LHCN-M2 (cell line): ENCODE results near the gene PAPLN. TPM values are rescaled to one million over a fixed set of nuclear protein-coding genes. Genes with fewer than 3 reads are reported as not detected.

Experiments
- DNase-seq: peaks from one replicate; pipeline ENCODE4 v3.0.0-alpha.2; 2012; ENCODE audit warnings: low read depth
- total RNA-seq: library from RNA; depleted of rRNA; stranded (reverse); fragments of >200 nt; gene quantifications from 2 replicates; pipeline ENCODE4 v1.2.3, GENCODE V29; 2014

Gene PAPLN
- total RNA-seq, 1 experiment from 2014 or later: 0.63 TPM

DNA sequence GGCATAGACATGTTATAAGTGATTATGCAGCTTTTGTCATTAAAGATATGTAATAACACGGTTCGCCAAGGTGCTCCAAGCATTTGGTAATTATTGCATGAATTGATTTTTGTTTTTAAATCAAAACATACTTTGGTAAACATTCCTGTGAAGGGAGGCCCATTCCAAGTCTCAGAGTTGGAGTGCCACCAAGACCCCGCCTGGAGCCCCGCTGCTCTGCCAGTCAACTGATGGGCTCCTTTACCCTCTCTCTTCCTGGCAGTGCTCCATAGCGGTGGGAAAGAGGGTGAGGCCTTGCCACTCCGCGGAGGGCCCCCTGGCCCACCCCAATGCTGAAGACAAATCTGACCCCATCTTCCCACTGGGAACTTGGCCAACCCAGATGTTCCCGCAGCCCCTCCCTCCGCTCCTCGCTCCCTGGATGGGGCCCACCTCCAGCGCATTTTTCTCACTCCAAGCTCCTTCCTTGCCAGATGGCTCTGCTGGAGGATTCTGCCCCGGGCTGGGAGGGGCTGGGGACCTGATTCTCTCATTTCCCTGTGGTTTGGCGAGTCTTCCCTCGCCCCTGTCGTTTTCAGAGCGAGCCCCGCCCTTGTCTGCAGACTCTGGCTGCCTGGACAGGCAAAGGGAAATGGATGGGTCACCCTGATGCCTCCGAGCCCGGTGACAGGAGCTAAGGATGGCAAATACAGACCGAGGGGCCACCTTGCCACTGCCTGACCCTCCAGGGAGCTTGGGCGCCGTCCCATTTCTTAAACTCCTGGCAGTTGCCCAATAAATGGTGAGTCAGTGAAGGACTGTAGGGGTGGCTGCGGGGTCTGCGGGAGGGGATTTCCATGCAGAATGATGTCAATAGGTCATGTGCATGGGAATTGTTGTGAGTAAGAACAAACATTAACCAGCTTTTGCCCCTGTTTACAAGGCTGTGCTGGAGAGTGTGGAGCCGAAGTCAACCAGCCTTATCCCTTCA, 9.2 kb upstream of the PAPLN start:
- peak; percentile 53 for DNase-seq

DNA sequence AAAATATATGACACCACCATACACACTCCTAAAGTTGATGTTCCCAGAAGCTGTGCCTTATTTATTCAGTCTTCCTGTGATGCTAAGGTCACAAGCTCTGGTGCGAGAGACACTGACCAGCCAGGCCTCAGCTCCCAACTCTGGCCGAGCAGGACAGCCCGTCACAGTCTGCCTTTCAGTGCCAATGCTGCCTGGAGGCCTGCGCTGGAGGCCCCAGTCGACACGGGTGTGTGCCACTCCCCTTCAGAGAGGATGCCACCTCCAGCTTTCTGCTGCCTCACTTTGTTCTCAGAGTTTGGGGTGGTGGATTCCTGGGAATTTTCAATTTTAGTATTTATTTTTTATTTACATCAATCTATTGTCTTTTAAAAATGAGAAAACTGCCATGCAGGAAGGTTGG, 7.3 kb upstream of the PAPLN start:
- DNase-seq: no peak

DNA sequence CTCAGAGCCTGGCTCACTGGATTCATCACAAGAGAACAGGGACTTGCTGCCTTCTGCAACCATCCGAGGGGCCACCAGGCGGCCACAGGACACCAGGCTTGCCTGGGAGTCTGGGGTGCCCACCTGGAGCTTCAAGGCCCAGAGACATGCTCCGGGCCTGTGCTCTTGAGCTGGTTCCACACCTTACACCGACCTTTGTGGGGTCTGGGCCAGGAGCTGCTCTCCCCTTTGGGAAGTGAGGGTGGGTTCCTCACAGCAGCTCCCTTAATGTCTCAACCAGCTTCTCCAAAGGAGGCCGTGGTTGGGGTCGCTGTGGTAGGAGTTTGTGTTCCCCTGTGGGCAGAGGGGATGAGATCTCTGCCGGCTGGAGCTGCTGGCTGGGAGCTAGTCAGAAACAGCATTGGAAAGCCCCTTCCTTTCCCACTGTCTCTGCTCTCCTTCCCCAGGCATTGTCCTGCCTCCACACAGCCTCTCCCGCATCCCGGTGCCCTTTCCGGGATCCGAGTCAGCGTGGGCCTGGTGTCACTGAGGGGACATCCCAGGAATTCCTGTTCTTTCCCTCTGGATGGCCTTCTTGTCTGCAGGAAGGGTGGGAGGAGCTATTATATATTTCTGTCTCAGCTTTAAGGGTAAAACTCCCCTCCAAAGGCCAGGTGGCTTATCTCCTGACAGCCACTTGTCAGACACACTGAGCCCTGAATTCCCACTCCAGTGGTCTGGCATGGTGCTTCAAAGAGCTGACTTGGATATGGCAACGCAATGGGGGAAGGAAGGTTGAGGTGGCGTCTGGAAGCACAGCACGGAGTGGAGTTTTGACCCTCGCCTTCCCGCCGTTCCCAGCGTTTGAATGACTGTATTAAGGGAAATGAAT, 5.1 kb upstream of the PAPLN start:
- DNase-seq: no peak

DNA sequence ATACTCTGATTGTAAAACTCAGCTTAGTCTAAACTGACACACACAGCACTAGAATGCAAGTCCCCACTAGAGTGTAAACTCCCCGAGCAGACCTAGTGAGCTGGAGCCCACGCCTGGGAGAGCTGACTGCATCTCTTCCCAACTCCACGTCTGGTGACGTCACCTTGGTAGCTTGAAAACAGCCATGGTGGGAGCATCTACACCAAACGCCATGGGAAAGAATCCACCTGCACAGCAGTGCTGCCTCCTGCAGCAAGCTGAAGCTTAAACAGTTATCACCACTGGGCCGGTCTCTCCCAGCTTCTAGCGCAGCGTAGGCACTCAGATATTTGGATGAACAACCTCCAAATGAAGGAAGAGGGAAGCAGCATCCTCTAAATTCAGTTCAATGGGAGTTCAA, 4.3 kb upstream of the PAPLN start:
- DNase-seq: no peak

DNA sequence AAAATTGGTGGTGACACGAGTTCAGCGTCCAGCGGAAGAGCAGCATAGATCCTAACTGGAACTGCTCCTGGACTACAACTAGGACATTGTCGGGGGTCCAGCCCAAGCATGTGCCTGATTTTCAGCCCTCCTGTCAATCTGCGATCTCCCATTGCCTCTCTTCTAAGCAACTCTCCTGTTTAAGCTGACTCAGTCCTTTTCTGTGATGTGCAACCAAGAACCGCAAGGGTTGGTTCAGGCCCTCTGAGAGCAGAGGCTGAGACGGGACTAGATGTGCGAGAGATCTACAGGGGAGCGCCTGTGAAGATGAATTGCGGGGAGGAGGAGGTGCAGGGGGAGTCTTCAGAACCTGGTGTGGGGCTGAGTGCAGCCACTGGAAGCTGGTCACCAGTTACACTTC, 3.7 kb upstream of the PAPLN start:
- DNase-seq: no peak

DNA sequence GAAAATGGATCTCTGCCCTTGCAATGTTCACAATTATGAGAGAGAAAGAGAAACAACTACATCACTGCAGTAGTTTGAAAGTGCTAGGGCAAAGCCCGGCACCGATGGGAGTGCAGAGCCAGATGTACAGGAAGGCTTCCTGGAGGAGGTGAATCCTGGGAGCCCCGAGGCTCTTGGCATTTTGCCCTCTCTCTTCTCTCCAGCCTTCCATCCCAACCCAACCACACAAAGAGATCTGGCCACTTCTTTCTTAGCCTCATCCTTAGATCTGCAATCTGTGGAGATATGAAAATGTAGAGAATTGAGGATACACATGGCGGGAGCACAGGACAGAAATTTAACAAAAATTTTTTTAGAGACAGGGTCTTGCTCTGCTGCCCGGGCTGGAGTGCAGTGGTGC, 3.3 kb upstream of the PAPLN start:
- no peak for DNase-seq

DNA sequence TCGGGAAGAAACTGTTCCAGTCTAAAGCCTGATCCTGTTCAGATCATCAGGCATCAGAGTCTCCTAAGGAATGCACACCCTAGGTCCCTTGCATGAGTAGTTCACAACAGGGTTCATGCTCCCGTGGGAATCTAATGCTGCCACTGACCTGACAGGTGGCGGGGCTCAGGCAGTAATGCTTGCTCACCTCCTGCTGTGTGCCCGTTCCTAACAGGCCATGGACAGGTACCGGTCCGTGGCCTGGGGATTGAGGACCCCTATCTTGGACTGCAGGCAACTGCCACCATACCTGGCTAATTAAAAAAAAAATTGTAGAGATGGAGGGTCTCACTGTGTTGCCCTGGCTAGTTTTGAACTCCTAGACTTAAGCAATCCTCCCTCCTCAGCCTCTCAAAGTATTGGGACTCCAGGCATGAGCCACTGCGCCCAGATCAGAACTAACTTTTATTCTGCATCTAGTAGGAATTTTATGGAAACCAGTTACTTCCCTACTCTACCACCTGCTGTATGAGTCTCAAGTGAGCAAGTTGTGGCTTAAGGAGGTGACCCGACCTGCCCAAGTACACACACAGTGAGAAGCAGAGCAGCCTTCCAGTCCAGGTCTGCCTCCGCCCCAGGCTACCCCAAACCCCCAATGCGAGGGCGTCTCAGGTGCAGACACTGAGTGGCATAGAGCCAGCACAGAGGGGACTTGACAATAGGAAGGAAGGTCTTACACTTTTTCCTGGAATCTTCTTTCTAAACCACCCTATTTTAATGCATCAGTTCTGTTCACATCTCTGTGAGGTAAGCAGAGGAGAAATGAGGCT, 2.5 kb upstream of the PAPLN start:
- no peak for DNase-seq

DNA sequence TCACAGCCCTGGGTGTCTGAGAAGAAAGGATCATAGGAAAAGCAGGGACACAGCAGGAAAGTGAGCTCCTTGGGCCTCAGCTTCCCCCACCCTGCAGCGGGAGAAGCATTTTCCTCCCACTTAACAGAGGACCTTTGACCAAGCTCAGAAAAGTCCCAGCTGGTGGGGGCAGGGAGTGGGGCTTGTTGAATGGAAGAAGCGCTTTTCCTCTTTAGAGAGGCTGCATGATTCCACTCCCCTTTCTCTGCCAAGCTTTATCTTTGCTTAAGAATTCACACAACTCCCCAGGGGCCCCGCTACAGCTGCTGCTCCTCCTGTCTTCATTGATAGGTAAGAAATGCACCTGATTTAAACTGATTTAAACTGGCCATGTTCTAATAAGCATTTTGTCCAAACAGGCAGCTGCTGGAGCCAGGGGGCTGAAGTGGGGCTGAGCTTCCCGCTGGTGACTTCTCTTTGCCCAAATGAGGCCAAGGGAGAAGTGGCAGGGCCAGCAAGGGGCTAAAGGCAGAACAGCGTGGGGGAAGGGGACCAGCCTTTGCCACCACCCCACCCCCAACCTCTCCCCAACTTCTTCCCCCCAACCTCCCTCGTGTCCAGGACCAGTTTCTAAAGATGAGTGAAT, 1.7 kb upstream of the PAPLN start:
- DNase-seq: no peak

DNA sequence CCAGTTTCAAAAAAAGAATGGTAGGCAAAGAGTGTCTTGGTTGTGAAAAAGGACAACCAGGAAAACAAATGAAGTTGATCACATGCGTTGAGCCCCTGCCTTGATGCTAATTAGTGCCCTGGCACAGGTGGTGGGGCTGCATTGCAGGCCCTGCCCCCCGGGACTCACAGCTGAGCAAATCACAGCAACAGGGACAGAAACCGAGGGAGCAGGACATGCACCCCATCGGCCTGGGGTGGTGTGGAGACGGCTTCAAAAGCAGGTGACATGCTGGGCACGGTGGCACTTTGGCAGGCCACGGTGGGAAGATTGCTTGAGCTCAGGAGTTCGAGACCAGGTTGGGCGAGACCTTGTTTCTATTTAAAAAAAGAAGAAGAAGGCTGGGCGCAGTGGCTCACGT, 1.1 kb upstream of the PAPLN start:
- no peak for DNase-seq

DNA sequence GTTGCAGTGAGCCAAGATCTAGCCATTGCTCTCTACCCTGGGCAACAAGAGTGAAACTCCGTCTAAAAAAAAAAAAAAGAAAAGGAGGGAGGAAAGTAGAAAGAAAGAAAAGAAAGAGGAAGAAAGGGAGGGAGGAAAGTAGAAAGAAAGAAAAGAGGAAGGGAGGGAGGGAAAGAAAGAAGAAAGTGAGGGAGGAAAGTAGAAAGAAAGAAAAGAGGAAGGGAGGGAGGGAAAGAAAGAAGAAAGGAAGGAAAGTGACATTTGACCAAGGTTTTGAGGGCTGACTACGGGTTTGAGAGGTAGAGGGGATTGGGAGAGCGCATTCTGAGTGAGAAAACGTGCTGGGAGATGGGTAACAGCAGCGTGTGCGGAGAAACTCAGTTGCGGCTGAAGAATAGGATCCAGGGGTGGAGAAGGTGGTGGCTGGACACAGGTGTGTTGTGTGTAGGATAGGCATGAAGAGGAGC, 521 bp upstream of the PAPLN start:
- DNase-seq: no peak

DNA sequence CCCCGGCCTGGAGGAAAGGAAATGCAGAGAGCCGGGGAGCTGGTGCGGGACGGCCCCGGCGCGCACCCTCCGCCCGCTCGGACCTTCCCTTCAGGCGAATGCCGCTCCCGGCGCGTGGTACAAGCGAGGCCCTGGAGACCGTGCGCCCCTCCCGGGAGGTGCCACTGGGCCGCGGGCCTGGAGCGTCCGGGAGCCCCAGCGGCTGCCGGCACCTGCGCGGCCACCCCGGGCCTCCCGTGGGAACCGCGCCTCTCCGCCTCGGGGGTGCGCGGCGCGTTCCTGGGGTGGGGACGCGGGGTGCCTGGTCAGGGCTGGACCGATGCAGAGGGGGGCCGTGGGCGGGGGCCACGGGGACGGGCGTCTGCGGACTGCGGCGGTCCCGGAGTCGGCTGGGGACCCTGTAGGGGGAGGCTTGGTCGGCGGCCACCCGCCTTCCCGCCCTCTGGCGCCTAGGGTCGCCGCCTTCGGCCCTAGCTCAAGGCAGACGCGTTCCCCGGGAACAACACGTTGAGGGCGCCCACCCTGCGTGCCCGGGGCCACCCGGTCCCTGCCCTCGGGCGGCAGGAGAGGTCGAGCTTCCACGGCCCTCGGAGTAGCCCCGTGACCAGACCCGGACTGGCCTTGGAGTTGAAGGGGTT, 599 bp downstream of the PAPLN start:
- DNase-seq: no peak

DNA sequence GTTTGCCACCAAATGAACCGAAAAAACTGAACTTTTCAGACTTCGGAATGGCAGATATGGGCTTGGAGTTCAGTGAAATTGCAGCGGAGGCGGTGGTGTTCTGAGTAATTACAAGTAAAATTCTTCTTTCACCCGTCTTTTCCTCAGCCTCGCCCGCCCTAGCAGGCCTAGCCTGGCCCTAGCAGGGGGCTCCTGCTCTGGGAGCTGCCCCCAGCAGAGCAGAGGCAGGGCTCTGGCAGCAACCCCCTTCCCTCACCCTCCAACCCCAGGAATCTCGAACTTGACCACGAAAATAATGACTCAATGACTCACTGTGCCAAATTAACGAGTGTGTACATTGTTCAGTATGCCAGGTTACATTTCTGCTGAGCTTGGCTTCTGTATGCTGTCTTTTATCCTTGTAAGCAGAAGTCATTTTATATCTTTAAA, 1.1 kb downstream of the PAPLN start:
- peak; percentile 54 for DNase-seq

DNA sequence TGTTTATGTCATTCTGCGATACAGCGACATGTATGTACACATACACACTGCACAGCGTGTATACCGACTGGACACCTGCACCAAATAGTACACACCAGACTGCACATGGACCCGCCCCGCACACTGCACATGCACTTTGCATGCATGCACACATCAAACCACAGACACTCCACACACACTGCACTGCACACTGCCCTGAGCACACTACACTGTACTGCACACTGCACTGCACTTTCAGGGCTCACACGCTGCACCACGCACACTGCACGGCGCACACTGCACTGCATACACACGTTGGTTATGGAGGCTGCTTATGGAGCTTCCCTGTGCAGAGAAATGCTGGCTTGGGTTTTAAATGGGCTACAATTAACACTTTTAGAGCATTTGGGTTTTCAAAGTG, 1.6 kb downstream of the PAPLN start:
- DNase-seq: no peak

DNA sequence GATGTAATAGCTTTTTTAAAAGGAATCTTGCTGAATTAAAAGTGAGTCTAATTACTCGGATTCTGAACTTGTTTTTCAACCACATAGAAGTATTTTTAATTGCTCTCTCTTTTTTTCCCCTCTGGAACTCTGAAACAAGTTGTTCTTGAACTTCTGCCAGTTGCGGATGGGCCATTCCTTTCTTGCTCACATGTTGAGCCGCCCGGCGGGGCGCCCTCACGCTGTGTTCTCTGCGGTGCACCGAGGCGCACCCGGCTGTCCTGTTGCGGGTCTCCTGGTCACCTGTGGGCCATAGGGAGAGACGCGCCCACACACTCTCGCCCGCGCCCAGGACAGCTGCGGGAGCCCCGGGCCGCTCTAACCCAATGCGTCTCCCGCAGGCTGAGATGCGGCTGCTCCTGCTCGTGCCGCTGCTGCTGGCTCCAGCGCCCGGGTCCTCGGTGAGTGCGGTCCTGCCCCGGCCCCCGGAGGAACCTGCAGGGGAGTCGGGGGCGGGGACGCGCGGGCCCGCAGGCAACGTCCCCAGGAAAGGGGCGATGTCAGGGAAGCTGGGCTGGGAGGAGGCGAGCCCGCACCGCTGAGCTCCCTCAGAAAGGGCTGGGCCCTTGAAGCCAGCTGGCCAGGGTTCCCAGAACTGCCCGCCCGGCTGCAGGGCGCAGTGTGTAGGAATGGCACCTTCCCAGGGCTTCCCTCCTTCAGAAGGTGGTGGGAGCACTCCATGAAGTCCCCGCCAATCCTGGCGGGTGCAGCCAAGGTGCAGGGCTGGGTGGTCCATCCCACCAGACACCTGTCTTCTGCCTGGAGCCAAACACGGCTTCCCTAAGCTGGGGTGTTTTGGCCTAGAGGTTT, 2.3 kb downstream of the PAPLN start:
- DNase-seq: peak; percentile 33

DNA sequence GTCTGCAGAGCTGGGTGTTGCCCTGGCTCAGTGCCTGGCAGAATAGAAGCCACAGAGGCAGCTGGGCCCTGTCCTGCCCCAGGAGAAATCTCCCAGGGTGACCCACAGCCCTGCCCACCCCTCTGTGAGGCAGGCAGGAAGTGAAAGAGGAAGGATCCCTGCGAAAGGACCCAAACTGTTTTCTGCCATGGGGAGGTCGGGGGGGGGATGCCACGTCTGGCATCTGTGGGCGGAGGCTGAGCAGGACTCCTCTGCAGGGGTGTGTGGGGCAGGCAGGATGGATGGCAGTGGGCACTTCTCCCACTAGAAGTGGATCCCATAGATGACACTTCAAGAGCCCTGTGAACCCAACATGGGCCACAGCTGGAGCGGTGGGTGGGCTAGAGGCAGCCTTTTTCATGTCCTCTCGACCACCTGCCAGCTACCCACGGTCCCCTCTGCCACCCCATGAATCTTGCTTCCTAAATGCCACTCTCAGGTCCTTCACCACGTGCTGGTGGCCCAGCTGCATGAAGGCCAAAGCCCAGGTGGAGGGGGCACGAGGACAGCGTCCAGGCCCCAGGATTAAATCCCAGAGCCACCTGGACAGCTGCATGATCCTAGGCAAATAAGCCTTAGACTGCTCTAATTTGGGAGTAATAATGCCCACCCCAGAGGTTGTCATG, 3.6 kb downstream of the PAPLN start:
- DNase-seq: no peak

DNA sequence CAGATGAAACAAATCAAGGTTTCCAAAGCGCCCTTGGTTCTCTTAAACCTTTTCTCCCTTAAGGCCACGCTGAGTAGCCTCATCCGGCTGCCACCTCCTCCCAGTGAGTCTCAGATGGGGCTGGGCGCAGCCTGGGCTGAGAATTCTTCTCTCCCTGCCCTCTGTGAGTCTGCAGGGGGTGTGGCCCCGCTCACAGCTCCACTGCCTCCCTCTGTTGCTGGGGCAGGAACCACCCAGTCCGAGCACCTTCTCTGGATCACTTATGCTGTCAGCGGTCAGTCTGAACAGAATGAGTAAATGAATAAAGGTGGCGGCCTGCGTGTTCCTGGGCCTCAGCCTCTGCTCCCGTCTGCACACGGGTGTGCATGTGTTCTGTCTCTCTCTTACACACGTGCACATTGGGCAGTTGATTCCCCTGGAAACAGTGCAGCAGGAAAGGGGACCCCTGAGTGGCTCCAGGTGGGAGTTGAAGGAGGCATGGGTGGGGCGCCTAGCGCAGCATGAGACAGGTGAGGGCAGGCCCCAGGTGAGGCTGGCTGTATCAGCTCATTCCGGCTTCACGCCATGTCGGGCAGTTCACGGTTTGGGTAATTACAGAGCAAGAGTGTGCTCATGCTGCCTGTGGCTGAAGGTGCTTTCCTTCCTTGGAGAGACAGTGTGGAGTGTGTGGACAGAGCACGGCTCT, 4.3 kb downstream of the PAPLN start:
- no peak for DNase-seq

DNA sequence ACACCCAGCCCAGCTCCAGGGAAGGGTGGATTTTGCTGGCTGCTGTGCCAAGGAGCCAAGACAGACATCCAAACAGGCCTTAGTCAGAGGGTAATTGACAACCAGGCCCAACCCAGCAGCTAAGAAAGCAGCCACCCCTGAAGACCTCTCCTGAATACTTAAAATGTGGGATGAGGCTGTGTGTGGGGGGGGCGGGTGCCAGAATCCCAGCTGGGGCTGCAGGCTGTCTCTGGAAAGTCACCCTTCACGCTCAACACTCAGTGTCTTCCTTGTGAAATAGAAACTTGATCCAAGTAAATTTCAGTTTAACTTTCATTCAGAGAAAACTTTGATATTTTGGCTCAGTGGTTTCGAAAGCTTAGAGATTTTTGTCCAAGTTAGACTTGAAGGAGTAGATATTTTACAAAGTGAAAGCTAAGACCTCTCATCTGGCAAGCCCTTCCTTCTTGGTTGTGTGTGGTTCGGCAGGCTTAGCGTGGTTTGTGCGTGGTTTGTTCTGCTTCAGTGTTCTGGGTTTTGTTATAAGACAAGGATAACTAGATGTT, 5.1 kb downstream of the PAPLN start:
- DNase-seq: no peak

DNA sequence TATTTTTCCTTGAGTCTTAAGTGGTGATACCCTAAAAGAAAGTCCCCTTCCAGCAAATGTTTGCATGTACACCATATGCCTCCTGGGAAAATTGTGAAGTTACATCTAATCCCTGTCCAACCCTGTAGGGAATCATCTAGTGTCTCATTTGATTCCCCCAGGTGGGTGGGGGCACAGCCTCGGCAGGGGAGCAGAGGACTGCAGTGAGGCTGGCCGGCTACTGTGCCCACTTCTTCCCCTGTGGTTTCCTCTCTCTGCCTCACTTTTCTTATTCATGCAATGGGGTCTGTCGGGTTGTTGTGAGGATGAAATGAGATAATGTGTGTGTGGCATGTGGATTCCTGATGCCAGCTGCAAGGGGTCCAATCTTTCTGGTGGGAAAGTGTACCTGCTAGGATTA, 6.0 kb downstream of the PAPLN start:
- no peak for DNase-seq
